Medulla oblongata (tissue), 1 donor: ENCODE results near the gene ANKMY2.
"Not testable (repeated sequence)": the region's sequence is repeated elsewhere in the genome, so short reads cannot be mapped to it uniquely, and the experiment has no call there.

ENCODE experiments used
- DNase-seq: peaks from one replicate; pipeline ENCODE4 v3.0.0-alpha.2; 2015; ENCODE audit errors: extremely low spot score

ANKMY2 gene

GRCh38 chr7:16659854-16660497 lies 14.4 kb upstream of the ANKMY2 start:
- DNase-seq, result not testable (repeated sequence)

- DNase-seq, result no peak
Observed at GRCh38 chr7:16657656-16658279, 12.2 kb upstream of the ANKMY2 start.

- no peak for DNase-seq
Observed at GRCh38 chr7:16656141-16656540, 10.6 kb upstream of the ANKMY2 start.

- DNase-seq, result no peak
Observed at GRCh38 chr7:16655394-16655793, 9.8 kb upstream of the ANKMY2 start.

GRCh38 chr7:16652888-16653287 lies 7.3 kb upstream of the ANKMY2 start:
- no peak for DNase-seq

- DNase-seq, result no peak
Observed at GRCh38 chr7:16652240-16652583, 6.7 kb upstream of the ANKMY2 start.

GRCh38 chr7:16651396-16652239 lies 6.1 kb upstream of the ANKMY2 start:
- DNase-seq, result no peak

GRCh38 chr7:16650266-16650665 lies 4.7 kb upstream of the ANKMY2 start:
- no peak for DNase-seq

GRCh38 chr7:16649196-16649595 lies 3.6 kb upstream of the ANKMY2 start:
- DNase-seq, result no peak

- no peak for DNase-seq
Observed at GRCh38 chr7:16648551-16648950, 3.0 kb upstream of the ANKMY2 start.

- no peak for DNase-seq
Observed at GRCh38 chr7:16647435-16647960, 1.9 kb upstream of the ANKMY2 start.

- DNase-seq, result peak; percentile 30
Observed at GRCh38 chr7:16646472-16647072, 1.0 kb upstream of the ANKMY2 start.

GRCh38 chr7:16644636-16645592 lies 640 bp downstream of the ANKMY2 start:
- DNase-seq, result peak; percentile 48

- peak; percentile 14 for DNase-seq
Observed at GRCh38 chr7:16644157-16644556, 1.4 kb downstream of the ANKMY2 start.

GRCh38 chr7:16638282-16639280 lies 7.0 kb downstream of the ANKMY2 start:
- no peak for DNase-seq

GRCh38 chr7:16637379-16637778 lies 8.2 kb downstream of the ANKMY2 start:
- DNase-seq, result no peak

- no peak for DNase-seq
Observed at GRCh38 chr7:16636555-16637101, 8.9 kb downstream of the ANKMY2 start.

GRCh38 chr7:16634271-16634738 lies 11.2 kb downstream of the ANKMY2 start:
- peak; percentile 40 for DNase-seq

- DNase-seq, result no peak
Observed at GRCh38 chr7:16630654-16631053, 14.9 kb downstream of the ANKMY2 start.
